Measurements from ENCODE around the gene HLA-DRA.

Gene HLA-DRA

GRCh38 chr6:32444433-32444832 is 4.7 kb downstream of the HLA-DRA start:
- Histone ChIP-seq H3K36me3 (no peaks in the 10 kb centered on the region), H3K4me3 (ENCODE audit: low read depth, low read length) (no peak overlapping the region), H3K9me3 (ENCODE audit: severe bottlenecking) (peaks cover 2% of the 10 kb centered on the region), H3K27me3 (ENCODE audit: insufficient read depth, low read depth, severe bottlenecking) (peaks cover 89% of the 10 kb centered on the region), H3K27ac (no peak overlapping the region)
- TF ChIP-seq CTCF (IDR thresholded peaks at IDR 0.05; ENCODE audit: low read depth, low read length): no peak
- DNase-seq: no peak

DNA sequence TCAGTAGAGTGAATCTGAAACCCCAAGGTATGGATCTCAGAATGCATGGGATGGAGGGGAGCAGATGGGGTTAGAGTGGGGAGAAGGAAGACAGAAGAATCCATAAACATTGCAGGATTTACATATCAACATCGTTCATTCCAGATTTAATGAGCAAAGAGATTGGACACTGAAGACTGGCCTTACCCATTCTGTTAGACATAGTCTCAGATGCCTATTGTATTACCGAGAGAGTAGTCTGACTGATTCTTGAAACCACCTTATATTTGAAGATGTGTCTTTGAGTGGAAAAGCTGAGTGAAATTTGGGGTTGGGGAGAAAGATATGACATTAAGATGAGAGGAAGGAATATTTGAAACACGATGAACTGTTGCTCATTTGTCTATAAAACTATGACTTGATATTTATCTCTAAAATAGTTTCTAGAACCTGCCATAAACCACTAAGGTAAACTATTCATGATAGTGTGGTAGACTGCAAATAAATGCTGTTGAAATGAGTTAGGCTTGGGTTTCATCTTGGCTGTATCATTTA is 5.7 kb downstream of the HLA-DRA start:
- Histone ChIP-seq H3K9me3 (ENCODE audit: severe bottlenecking) (peaks cover 2% of the 10 kb centered on the region), H3K36me3 (no peaks in the 10 kb centered on the region), H3K4me3 (ENCODE audit: low read depth, low read length) (no peak overlapping the region), H3K27me3 (ENCODE audit: insufficient read depth, low read depth, severe bottlenecking) (peaks cover 91% of the 10 kb centered on the region), H3K27ac (no peak overlapping the region)
- TF ChIP-seq CTCF (IDR thresholded peaks at IDR 0.05; ENCODE audit: low read depth, low read length): no peak
- no peak for DNase-seq

DNA sequence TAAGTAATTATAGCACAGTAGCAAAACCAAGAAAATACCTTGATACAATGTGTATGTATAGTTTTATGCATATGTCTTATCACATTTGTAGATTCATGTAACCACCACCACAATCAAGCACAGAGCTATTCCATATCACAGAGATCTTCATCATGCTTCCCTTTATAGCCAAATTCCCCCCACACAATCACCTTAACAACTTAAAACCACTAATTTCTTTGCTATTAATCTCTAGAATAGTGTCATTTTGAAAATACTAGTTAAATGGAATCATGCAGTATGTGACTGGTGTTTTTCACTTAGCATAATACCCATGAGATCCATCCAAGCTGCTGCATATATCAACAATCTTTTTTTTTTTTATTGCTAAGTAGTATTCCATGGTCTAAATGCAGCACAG is 8.2 kb downstream of the HLA-DRA start:
- Histone ChIP-seq H3K27me3 (ENCODE audit: insufficient read depth, low read depth, severe bottlenecking) (peaks cover 82% of the 10 kb centered on the region), H3K9me3 (ENCODE audit: severe bottlenecking) (peaks cover 3% of the 10 kb centered on the region), H3K4me3 (ENCODE audit: low read depth, low read length) (no peak overlapping the region), H3K36me3 (no peaks in the 10 kb centered on the region), H3K27ac (no peak overlapping the region)
- no peak for DNase-seq
- no peak for TF ChIP-seq CTCF (IDR thresholded peaks at IDR 0.05; ENCODE audit: low read depth, low read length)

GRCh38 chr6:32449088-32449736 is 9.5 kb downstream of the HLA-DRA start:
- Histone ChIP-seq H3K27me3 (ENCODE audit: insufficient read depth, low read depth, severe bottlenecking) (peaks cover 80% of the 10 kb centered on the region), H3K9me3 (ENCODE audit: severe bottlenecking) (peaks cover 15% of the 10 kb centered on the region), H3K36me3 (no peaks in the 10 kb centered on the region), H3K4me3 (ENCODE audit: low read depth, low read length) (no peak overlapping the region), H3K27ac (no peak overlapping the region)
- TF ChIP-seq CTCF (IDR thresholded peaks at IDR 0.05; ENCODE audit: low read depth, low read length): no peak
- DNase-seq: no peak

- Histone ChIP-seq H3K27ac (no peak overlapping the region), H3K4me3 (ENCODE audit: low read depth, low read length) (no peak overlapping the region), H3K36me3 (no peaks in the 10 kb centered on the region), H3K27me3 (ENCODE audit: insufficient read depth, low read depth, severe bottlenecking) (peaks cover 74% of the 10 kb centered on the region), H3K9me3 (ENCODE audit: severe bottlenecking) (peaks cover 21% of the 10 kb centered on the region)
- DNase-seq: no peak
- no peak for TF ChIP-seq CTCF (IDR thresholded peaks at IDR 0.05; ENCODE audit: low read depth, low read length)
These were observed 17.4 kb downstream of the HLA-DRA start for GRCh38 chr6:32457054-32457453.

All from WERI-Rb-1 (cell line).